Activated T-cell treated with anti-CD3 and anti-CD28 coated beads for 4 hours (primary cell): ENCODE measurements around the gene SCML1.

Source experiments
- DNase-seq: peaks from one replicate; pipeline ENCODE4 v3.0.0-alpha.2; 2020

Gene SCML1

GRCh38 chrX:17801431-17801830 lies 64.1 kb downstream of the SCML1 start:
- DNase-seq: no peak

DNA sequence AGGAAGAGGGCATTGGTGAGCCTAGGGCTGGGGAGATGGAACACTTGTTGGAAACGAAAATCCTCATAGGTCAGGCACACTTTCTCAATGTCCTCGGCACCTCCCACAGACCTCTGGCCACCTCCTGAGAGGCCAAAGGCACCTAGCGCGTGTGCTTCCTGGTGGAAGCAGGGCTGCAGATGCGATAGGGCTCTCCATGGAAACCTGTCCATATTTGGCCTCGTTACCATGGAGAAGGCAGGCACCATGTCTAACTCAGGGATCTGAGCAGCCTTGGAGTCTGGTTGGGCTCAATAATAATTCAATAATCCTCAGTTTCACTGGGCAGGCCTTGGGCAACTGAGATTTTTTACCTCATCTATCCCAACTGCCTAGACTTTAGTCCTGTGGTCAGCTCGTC lies 65.5 kb downstream of the SCML1 start:
- no peak for DNase-seq

DNA sequence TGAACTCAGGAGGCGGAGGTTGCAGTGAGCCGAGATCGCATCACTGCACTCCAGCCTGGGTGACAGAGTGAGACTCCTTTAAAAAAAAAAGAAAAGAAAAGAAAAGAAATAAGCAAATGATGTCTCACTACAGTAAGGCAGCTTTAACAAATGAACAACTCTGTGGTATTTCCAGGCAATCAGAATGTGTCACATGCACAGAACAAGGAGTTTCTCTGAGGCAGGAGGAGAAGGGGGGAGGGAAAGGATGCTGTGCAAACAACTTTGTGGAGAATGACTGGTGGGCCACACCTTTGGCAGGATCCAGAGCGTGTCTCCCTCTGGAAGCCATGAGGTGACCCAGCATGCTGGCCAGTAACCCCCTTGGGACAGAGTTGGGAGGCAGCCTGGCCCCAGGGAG lies 66.2 kb downstream of the SCML1 start:
- DNase-seq: no peak
